Sigmoid colon (tissue), 7 donors: ENCODE results near the gene ZFR2. TPM values are rescaled to one million over a fixed set of nuclear protein-coding genes. Genes with fewer than 3 reads are reported as not detected.

Source experiments
- DNase-seq: peaks from one replicate; pipeline ENCODE4 v3.0.0-alpha.2; 2019
- H3K27ac ChIP-seq, 4 donors: fragments of 200-600 bp; sonication (generic); one replicate each; pipeline ENCODE4 v1.5.1; 2016 to 2019; ENCODE audit warnings: mild to moderate bottlenecking in 1 of 4
- H3K27me3 ChIP-seq, 3 donors: fragments of 200-600 bp; sonication (generic); one replicate each; pipeline ENCODE4 v1.5.1; 2019; ENCODE audit warnings: mild to moderate bottlenecking in 1 of 3
- H3K36me3 ChIP-seq, 4 donors: fragments of 200-600 bp; sonication (generic); one replicate each; pipeline ENCODE4 v1.5.1; 2016 to 2019
- H3K4me1 ChIP-seq, 4 donors: fragments of 200-600 bp; sonication (generic); one replicate each; pipeline ENCODE4 v1.5.1; 2017 to 2019
- H3K4me3 ChIP-seq, 4 donors: fragments of 200-600 bp; sonication (generic); one replicate each; pipeline ENCODE4 v1.5.1; 2017 to 2019; ENCODE audit warnings: mild to moderate bottlenecking in 2 of 4, moderate library complexity in 1 of 4
- H3K9me3 ChIP-seq, 4 donors: fragments of 200-600 bp in 3 of 4; sonication (generic) in 3 of 4; one replicate each; pipeline versions ENCODE4 v1.5.1 to v1.6.1; 2013 to 2019
- CTCF ChIP-seq, 4 experiments: fragments of 450-650 bp in 3 of 4; fragments of 200-600 bp in 1 of 4; IDR thresholded peaks; one replicate each; pipeline ENCODE4 v1.5.1; 2016 to 2019; ENCODE audit warnings: antibody characterized with exemption in 4 of 4, mild to moderate bottlenecking in 3 of 4, moderate library complexity in 2 of 4
- EP300 ChIP-seq, 4 donors: sonication (generic); formaldehyde crosslinking; IDR thresholded peaks; one replicate each; pipeline ENCODE4 v1.6.1; 2017; ENCODE audit warnings: antibody characterized with exemption in 4 of 4
- POLR2A ChIP-seq, 2 donors: fragments of 450-650 bp; IDR thresholded peaks; one replicate each; pipeline ENCODE4 v1.6.1; 2016; ENCODE audit warnings: antibody characterized with exemption in 2 of 2, mild to moderate bottlenecking in 2 of 2, moderate library complexity in 2 of 2
- POLR2AphosphoS5 ChIP-seq, 4 donors: sonication (generic); formaldehyde crosslinking; IDR thresholded peaks; one replicate each; pipeline ENCODE4 v1.6.1; 2017; ENCODE audit warnings: antibody characterized with exemption in 4 of 4
- WGBS, 2 donors: extraction: QIAGEN DNeasy Blood & Tissue Kit; methylation state at CpG; one replicate each; pipeline ENCODE4 v1.1.7; 2013; 5-methylcytosine and 5-hydroxymethylcytosine counted together
- intact Hi-C: fragments of 100-400 bp; cut with DNase I; formaldehyde crosslinking; loops from one replicate; pipeline ENCODE4 v1.15.1; 2023
- polyA plus RNA-seq, 3 donors: library from polyadenylated mRNA; stranded (reverse); fragments of 200-250 nt; gene quantifications; one replicate each; pipeline ENCODE4 v1.2.3, GENCODE V29; 2013
- total RNA-seq, 4 donors: library from RNA; depleted of rRNA; stranded (reverse); fragments of >200 nt; gene quantifications; one replicate each; pipeline ENCODE4 v1.1.0, GENCODE V29; 2016
- donor health status: healthy with polysubstance abuse.
- donor health status: Bipolar disorder and iron deficiency.
- donor health status: healthy.

The ZFR2 gene
- total and polyA plus RNA-seq, 7 donors = under 0.01 to 1.2 (median 0.47) TPM; not detected in 3

- H3K9me3 ChIP-seq = peaks cover 0 to 4% (median 1%) of the 10 kb centered on the region in 4 donors
- no peaks in the 10 kb centered on the region for H3K4me1 ChIP-seq
- 50 to 68% methylated on average over 12 of the region's 12 CpGs for WGBS, 2 donors
- no peak for DNase-seq
- H3K27ac ChIP-seq = no peak overlapping the region
- no peaks in the 10 kb centered on the region for H3K36me3 ChIP-seq
- H3K4me3 ChIP-seq = no peak overlapping the region
- no peaks in the 10 kb centered on the region for H3K27me3 ChIP-seq
- intact Hi-C loops = no loop called here
- TF ChIP-seq EP300 (IDR thresholded peaks at IDR 0.05) (no peak), POLR2A (IDR thresholded peaks at IDR 0.05) (no peak), CTCF (IDR thresholded peaks at IDR 0.05) (no peak), POLR2AphosphoS5 (IDR thresholded peaks at IDR 0.05) (no peak)
Measured at GRCh38 chr19:3893509-3894179, 24.8 kb upstream of the ZFR2 start.

GRCh38 chr19:3890591-3890990 lies 21.8 kb upstream of the ZFR2 start:
- intact Hi-C loops = no loop called here
- WGBS, 2 donors = 76 to 77% methylated on average over 17 of the region's 17 CpGs
- Histone ChIP-seq H3K4me1 (no peaks in the 10 kb centered on the region), H3K36me3 (no peaks in the 10 kb centered on the region), H3K27ac (no peak overlapping the region), H3K4me3 (no peak overlapping the region), H3K9me3 (no peaks in the 10 kb centered on the region), H3K27me3 (no peaks in the 10 kb centered on the region)
- no peak for DNase-seq
- TF ChIP-seq CTCF (IDR thresholded peaks at IDR 0.05) (no peak), POLR2A (IDR thresholded peaks at IDR 0.05) (no peak), POLR2AphosphoS5 (IDR thresholded peaks at IDR 0.05) (no peak), EP300 (IDR thresholded peaks at IDR 0.05) (no peak)

DNA sequence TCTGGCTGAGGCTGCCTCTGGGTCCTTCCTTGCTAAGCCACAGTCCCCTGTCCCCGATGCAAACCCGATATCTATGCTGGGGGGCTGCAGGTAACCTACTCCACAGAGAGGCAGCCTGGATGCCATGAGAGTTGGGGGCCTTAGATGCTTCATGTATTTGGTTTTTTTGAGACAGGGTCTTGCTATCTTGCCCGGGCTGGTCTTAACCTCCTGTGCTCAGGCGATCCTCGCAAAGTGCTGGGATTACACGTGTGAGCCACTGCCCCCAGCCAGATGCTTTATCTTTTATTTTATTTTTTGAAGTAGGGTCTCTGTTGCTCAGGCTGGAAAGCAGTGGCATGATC lies 13.2 kb upstream of the ZFR2 start:
- H3K27me3 ChIP-seq = peaks cover 20 to 68% (median 56%) of the 10 kb centered on the region in 3 donors
- TF ChIP-seq EP300 (IDR thresholded peaks at IDR 0.05) (no peak), CTCF (IDR thresholded peaks at IDR 0.05) (no peak), POLR2AphosphoS5 (IDR thresholded peaks at IDR 0.05) (no peak), POLR2A (IDR thresholded peaks at IDR 0.05) (no peak)
- intact Hi-C loops = no loop called here

DNA sequence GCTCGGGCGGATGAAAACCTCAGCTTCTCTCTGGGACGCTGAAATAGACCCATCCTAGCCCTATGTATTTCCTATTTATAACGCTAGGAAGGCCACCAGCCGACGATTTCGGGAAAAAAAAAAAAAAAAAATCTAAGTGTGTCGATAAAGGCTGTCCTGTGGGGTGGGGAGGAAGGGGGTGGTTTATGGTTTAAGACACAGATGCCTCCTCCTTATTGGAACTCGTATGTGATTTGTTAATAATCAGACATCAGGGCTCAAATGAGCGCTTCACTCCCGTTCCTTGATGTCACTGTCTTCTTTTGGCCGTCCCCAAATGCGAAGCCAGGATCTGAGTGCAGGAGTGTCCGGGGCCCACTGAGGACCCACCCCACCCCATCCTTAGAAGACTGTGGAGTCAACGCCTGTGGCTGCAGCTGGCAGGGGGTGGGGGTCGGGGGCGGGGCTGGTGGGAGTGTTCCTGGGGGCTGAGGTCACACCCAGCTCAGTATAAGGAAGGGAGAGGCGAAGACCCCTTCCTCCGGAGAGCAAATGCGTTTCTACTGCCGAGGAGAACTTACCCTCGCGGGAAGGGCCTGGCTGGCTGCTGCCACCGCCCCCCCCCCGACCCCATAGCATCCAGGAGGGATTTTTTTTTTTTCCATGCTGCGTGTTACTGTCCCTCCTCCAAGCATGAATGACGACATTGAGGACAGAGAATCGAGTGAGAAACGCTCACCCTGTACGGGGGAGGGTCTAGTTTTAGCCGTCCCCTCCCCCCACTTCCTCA lies 12.6 kb upstream of the ZFR2 start:
- 3 to 9% methylated on average over 31 of the region's 31 CpGs for WGBS, 2 donors
- Histone ChIP-seq H3K36me3 (no peaks in the 10 kb centered on the region), H3K27ac (no peak overlapping the region), H3K4me1 (peaks cover 0 to 7% (median 0%) of the 10 kb centered on the region in 4 donors), H3K27me3 (peaks cover 20 to 68% (median 56%) of the 10 kb centered on the region in 3 donors), H3K4me3 (no peak overlapping the region), H3K9me3 (no peaks in the 10 kb centered on the region)
- TF ChIP-seq EP300 (IDR thresholded peaks at IDR 0.05) = no peak
- TF ChIP-seq POLR2AphosphoS5 (IDR thresholded peaks at IDR 0.05) = no peak
- TF ChIP-seq CTCF (IDR thresholded peaks at IDR 0.05) = no peak
- no peak for TF ChIP-seq POLR2A (IDR thresholded peaks at IDR 0.05)
- no peak for DNase-seq
- intact Hi-C loops = no loop called here

More for the DNA sequence above, 13.2 kb upstream of the ZFR2 start:
- H3K9me3 ChIP-seq = no peaks in the 10 kb centered on the region
- no peak overlapping the region for H3K4me3 ChIP-seq
- WGBS, 2 donors = 21 to 29% methylated on average over 6 of the region's 6 CpGs
- DNase-seq = no peak
- no peaks in the 10 kb centered on the region for H3K36me3 ChIP-seq
- H3K27ac ChIP-seq = no peak overlapping the region
- H3K4me1 ChIP-seq = peaks cover 0 to 7% (median 0%) of the 10 kb centered on the region in 4 donors
